Measurements from ENCODE around the gene UQCC2. TPM values are rescaled to one million over a fixed set of nuclear protein-coding genes. Genes with fewer than 3 reads are reported as not detected.

UQCC2 gene
- total and polyA plus RNA-seq, 2 donors (not counting 1 experiment from before 2014, with no cell fraction given): 13.2 to 16.6 TPM

GRCh38 chr6:33700391-33701050 lies 11.0 kb downstream of the UQCC2 start:
- intact Hi-C loops (cut with micrococcal nuclease): loop anchor here (1.0 to 5.0 kb wide), 3 partner anchors 68 to 115 kb away; no protein-coding TSS in a partner anchor

More at GRCh38 chr6:33700391-33701050, 11.0 kb downstream of the UQCC2 start:
- H3K27me3 ChIP-seq (replicated peaks in 1 of 4; ENCODE audit: control extremely low read depth in 1 of 4, control insufficient read depth in 3 of 4, insufficient read depth in 4 of 4, low read length in 3 of 4): no peaks in the 10 kb centered on the region
- H3K9ac ChIP-seq (ENCODE audit: low read length): no peak overlapping the region
- H2AFZ ChIP-seq (ENCODE audit: insufficient read depth, low read depth, low read length, poor library complexity, severe bottlenecking): peak overlapping the region; percentile 11
- DNase-seq: peak; percentile 86
- peak overlapping the region; percentile 21 for H3K4me3 Mint-ChIP-seq
- no peak for TF ChIP-seq EZH2 (IDR thresholded peaks at IDR 0.05; ENCODE audit: borderline replicate concordance, insufficient read depth, low read depth, low read length, poor library complexity, severe bottlenecking)
- peak; percentile 81 for TF ChIP-seq CTCF (IDR thresholded peaks at IDR 0.05)
- peak overlapping the region; percentile 82 for H3K27ac Mint-ChIP-seq
- H3K9me3 Mint-ChIP-seq (ENCODE audit: insufficient read depth): no peaks in the 10 kb centered on the region
- H3K4me1 Mint-ChIP-seq: peaks cover 66% of the 10 kb centered on the region
- 17% methylated on average over 6 of the region's 10 CpGs for WGBS (ENCODE audit: insufficient coverage)
- H3K4me1 ChIP-seq (ENCODE audit: control insufficient read depth in 2 of 2, insufficient read depth in 2 of 2, low read length in 2 of 2): peaks cover 53 to 57% of the 10 kb centered on the region in 2 donors
- peak; percentile 64 for ATAC-seq (ENCODE audit: low read depth)
- peaks cover 16% of the 10 kb centered on the region for H3K79me2 ChIP-seq (ENCODE audit: control insufficient read depth, insufficient read depth, low read length)
- H3K27me3 Mint-ChIP-seq: no peaks in the 10 kb centered on the region
- H3K4me2 ChIP-seq (replicated peaks; ENCODE audit: low read depth, low read length, poor library complexity, severe bottlenecking): peak overlapping the region; percentile 31
- POLR2A ChIA-PET: interaction anchor here (0.6 to 1.3 kb wide), 5 partner anchors 18 to 121 kb away, joined by 3 to 5 read pairs (median 4); partner anchors contain the start of gene BAK1
- no peaks in the 10 kb centered on the region for H4K20me1 ChIP-seq (ENCODE audit: control insufficient read depth, insufficient read depth, low read length, poor library complexity, severe bottlenecking)
- H3K27ac ChIP-seq (ENCODE audit: low read length in 2 of 2): peak overlapping the region in 1 of 2 donors; percentile 17
- no peaks in the 10 kb centered on the region for H3K9me3 ChIP-seq (ENCODE audit: control extremely low read depth in 1 of 3, control insufficient read depth in 2 of 3, insufficient read depth in 1 of 3, low read length in 2 of 3)
- CTCF ChIA-PET: interaction anchor here (0.6 to 6.7 kb wide), 30 partner anchors 7 to 132 kb away, joined by 3 to 213 read pairs (median 4); partner anchors contain the start of genes BAK1, IP6K3, ITPR3 and UQCC2
- H3K4me3 ChIP-seq (ENCODE audit: control extremely low read depth in 1 of 5, extremely low read depth in 1 of 5, insufficient read depth in 1 of 5, low read depth in 2 of 5, low read length in 4 of 5): no peak overlapping the region
- peaks cover 0 to under 1% of the 10 kb centered on the region in 2 experiments for H3K36me3 ChIP-seq (replicated peaks in 1 of 2; ENCODE audit: control extremely low read depth in 1 of 2, control insufficient read depth in 1 of 2, extremely low read depth in 1 of 2, insufficient read depth in 2 of 2, low read length in 1 of 2)

All from B cell (primary cell).